ENCODE results near the gene GRM1.

GRCh38 chr6:146429831-146430230, 401.0 kb downstream of the GRM1 start:
- no peak for TF ChIP-seq GATA2 (IDR thresholded peaks at IDR 0.05; ENCODE audit: low read depth, low read length)
- no peak for TF ChIP-seq GATA3 (IDR thresholded peaks at IDR 0.05; ENCODE audit: low read depth, low read length)

Data from SH-SY5Y (cell line).